MM.1S (cell line): ENCODE measurements around the gene ILK.

Experiments used
- DNase-seq: peaks from one replicate; pipeline ENCODE4 v3.0.0-alpha.2; 2015
- H2AFZ ChIP-seq: fragments of 300-600 bp; sonication (generic); 2 replicates; pipeline ENCODE4 v1.6.0; 2016; ENCODE audit warnings: antibody characterized with exemption, low read length
- H3F3A ChIP-seq: fragments of 300-600 bp; sonication (generic); 2 replicates; pipeline ENCODE4 v1.6.1; 2016; ENCODE audit warnings: mild to moderate bottlenecking, antibody characterized with exemption, low read length, moderate library complexity, mixed read lengths; ENCODE audit not compliant: insufficient read depth
- H3K27ac ChIP-seq: fragments of 300-600 bp; sonication (generic); 2 replicates; pipeline ENCODE4 v1.5.1; 2016; ENCODE audit warnings: mild to moderate bottlenecking, low read length
- H3K27me3 ChIP-seq: fragments of 300-600 bp; sonication (generic); replicated peaks from 2 replicates; pipeline ENCODE4 v1.6.0; 2016; ENCODE audit warnings: low read length; ENCODE audit not compliant: insufficient read depth
- H3K36me3 ChIP-seq: fragments of 300-600 bp; sonication (generic); replicated peaks from 2 replicates; pipeline ENCODE4 v1.6.1; 2016; ENCODE audit warnings: mild to moderate bottlenecking, low read length, mixed read lengths; ENCODE audit not compliant: insufficient read depth
- H3K4me1 ChIP-seq: fragments of 300-600 bp; sonication (generic); 2 replicates; pipeline ENCODE4 v1.6.1; 2016; ENCODE audit warnings: low read length, mixed read lengths
- H3K4me2 ChIP-seq: fragments of 300-600 bp; sonication (generic); 2 replicates; pipeline ENCODE4 v1.6.0; 2016; ENCODE audit warnings: low read depth, low read length
- H3K4me3 ChIP-seq: fragments of 300-600 bp; sonication (generic); 2 replicates; pipeline ENCODE4 v1.5.1; 2016; ENCODE audit warnings: low read length, mixed read lengths
- H3K79me2 ChIP-seq: fragments of 300-600 bp; sonication (generic); 2 replicates; pipeline ENCODE4 v1.6.1; 2016; ENCODE audit warnings: mixed run types, low read length, mixed read lengths
- H3K9ac ChIP-seq: fragments of 300-600 bp; sonication (generic); 2 replicates; pipeline ENCODE4 v1.6.1; 2016; ENCODE audit warnings: low read length, mixed read lengths
- H3K9me2 ChIP-seq: fragments of 300-600 bp; sonication (generic); replicated peaks from 2 replicates; pipeline ENCODE4 v1.6.1; 2016; ENCODE audit warnings: mild to moderate bottlenecking, low read length, mixed read lengths; ENCODE audit not compliant: insufficient read depth
- H3K9me3 ChIP-seq: fragments of 300-600 bp; sonication (generic); replicated peaks from 2 replicates; pipeline ENCODE4 v1.6.1; 2016; ENCODE audit warnings: mild to moderate bottlenecking, low read length, mixed read lengths; ENCODE audit not compliant: insufficient read depth
- H4K20me1 ChIP-seq: fragments of 300-600 bp; sonication (generic); 2 replicates; pipeline ENCODE4 v1.6.1; 2016; ENCODE audit warnings: mild to moderate bottlenecking, low read length, moderate library complexity, mixed read lengths; ENCODE audit not compliant: insufficient read depth
- EZH2 ChIP-seq: fragments of 300-600 bp; sonication (generic); optimal IDR thresholded peaks from 2 replicates; pipeline ENCODE3; 2017; ENCODE audit warnings: low read depth, mild to moderate bottlenecking, antibody characterized with exemption, low read length, mixed read lengths
- EZH2phosphoT487 ChIP-seq: fragments of 300-600 bp; sonication (generic); IDR thresholded peaks from 2 replicates; pipeline ENCODE4 v1.6.1; 2018; ENCODE audit warnings: antibody characterized with exemption, low read length
- TF ChIP-seq, protein P1 (sequence below): fragments of 300-600 bp; sonication (generic); IDR thresholded peaks from 2 replicates; pipeline ENCODE4 v1.5.1; 2016; ENCODE audit warnings: antibody characterized with exemption, low read length, mixed read lengths

The ILK gene

DNA sequence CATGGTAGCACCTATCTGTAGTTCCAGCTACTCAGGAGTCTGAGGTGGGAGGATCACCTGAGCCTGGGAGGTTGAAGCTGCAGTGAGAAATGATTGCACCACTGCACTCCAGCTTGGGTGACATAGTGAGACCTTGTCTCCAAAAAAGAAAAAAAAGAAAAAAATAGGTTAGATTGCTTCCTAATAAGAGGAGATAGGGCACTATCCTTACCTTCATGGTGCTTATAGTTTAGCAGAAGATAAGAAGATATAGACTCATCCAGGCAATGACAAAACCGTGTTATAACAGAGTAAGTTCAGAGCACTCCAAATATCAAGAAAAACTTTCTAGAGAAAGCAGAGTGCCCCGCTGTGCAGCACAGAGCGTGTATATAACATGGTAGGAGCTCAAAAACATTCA lies 42.3 kb upstream of the ILK start:
- Histone ChIP-seq H3K9ac (no peak overlapping the region), H3F3A (no peaks in the 10 kb centered on the region), H3K4me1 (no peaks in the 10 kb centered on the region), H2AFZ (no peak overlapping the region), H3K4me2 (no peak overlapping the region), H3K79me2 (no peaks in the 10 kb centered on the region), H3K27me3 (no peaks in the 10 kb centered on the region), H3K27ac (no peak overlapping the region), H4K20me1 (no peaks in the 10 kb centered on the region), H3K9me2 (no peaks in the 10 kb centered on the region), H3K9me3 (no peaks in the 10 kb centered on the region), H3K36me3 (no peaks in the 10 kb centered on the region), H3K4me3 (no peak overlapping the region)
- DNase-seq = no peak
- TF ChIP-seq, protein P1, sequence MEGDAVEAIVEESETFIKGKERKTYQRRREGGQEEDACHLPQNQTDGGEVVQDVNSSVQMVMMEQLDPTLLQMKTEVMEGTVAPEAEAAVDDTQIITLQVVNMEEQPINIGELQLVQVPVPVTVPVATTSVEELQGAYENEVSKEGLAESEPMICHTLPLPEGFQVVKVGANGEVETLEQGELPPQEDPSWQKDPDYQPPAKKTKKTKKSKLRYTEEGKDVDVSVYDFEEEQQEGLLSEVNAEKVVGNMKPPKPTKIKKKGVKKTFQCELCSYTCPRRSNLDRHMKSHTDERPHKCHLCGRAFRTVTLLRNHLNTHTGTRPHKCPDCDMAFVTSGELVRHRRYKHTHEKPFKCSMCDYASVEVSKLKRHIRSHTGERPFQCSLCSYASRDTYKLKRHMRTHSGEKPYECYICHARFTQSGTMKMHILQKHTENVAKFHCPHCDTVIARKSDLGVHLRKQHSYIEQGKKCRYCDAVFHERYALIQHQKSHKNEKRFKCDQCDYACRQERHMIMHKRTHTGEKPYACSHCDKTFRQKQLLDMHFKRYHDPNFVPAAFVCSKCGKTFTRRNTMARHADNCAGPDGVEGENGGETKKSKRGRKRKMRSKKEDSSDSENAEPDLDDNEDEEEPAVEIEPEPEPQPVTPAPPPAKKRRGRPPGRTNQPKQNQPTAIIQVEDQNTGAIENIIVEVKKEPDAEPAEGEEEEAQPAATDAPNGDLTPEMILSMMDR = no peak
- no peak for TF ChIP-seq EZH2phosphoT487
- TF ChIP-seq EZH2 = no peak

DNA sequence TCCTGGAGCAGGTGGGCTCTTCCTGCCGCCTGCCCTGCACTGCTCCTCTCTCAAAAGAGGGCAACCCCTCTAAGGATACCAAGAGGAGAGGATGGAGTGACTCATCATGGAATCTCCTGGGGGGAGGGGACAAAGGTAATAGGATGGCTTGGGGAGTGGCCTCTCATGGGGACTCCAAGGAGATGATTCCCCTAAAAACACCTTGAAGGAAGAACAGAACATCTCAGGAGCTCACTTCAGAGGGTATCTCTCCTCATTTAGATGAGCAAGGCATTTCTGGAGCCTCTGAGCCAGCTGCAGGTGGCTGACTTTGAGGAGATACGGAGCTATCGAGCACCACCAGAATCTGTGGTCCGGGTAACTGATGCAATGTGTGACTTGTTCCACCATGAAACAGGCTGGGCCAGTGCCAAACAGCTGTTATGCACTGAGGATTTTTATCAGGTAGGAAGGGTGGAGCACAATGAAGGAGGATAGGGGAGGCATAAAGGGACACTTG lies 40.4 kb upstream of the ILK start:
- H2AFZ ChIP-seq = no peak overlapping the region
- no peak for DNase-seq
- no peak overlapping the region for H3K4me2 ChIP-seq
- no peaks in the 10 kb centered on the region for H3K9me2 ChIP-seq
- no peak overlapping the region for H3K4me3 ChIP-seq
- H3K4me1 ChIP-seq = 0 out of 2 replicates have a peak, but pooled peaks cover under 1% of the 10 kb centered on the region
- no peaks in the 10 kb centered on the region for H3F3A ChIP-seq
- no peaks in the 10 kb centered on the region for H3K79me2 ChIP-seq
- H3K27ac ChIP-seq = no peak overlapping the region
- H4K20me1 ChIP-seq = no peaks in the 10 kb centered on the region
- TF ChIP-seq EZH2 = no peak
- TF ChIP-seq EZH2phosphoT487 = no peak
- TF ChIP-seq, protein P1 = no peak
- H3K9me3 ChIP-seq = no peaks in the 10 kb centered on the region
- H3K36me3 ChIP-seq = no peaks in the 10 kb centered on the region
- no peak overlapping the region for H3K9ac ChIP-seq
- H3K27me3 ChIP-seq = no peaks in the 10 kb centered on the region

DNA sequence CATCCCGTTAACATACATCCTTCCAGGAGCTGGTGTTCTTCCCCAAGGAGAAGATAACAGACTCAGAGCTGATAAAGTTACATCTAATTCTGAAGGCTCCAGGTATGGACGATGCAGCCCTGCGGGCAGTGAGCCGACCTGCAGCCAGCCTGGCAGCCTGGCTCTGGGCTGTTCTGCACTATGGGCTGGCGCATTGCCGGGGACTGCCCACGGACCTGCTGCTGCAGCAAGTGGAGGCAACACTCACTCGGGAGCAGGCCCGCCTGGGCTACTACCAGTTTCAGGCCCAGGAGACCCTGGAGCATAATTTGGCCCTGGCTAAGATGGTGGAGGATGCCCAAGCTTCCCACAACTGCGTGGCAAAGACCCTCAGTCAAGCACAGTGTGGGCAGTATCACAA lies 39.9 kb upstream of the ILK start:
- H3K4me3 ChIP-seq = no peak overlapping the region
- no peak for DNase-seq
- H2AFZ ChIP-seq = no peak overlapping the region
- H4K20me1 ChIP-seq = no peaks in the 10 kb centered on the region
- H3K36me3 ChIP-seq = no peaks in the 10 kb centered on the region
- H3K9me3 ChIP-seq = no peaks in the 10 kb centered on the region
- H3K27me3 ChIP-seq = no peaks in the 10 kb centered on the region
- H3K9ac ChIP-seq = no peak overlapping the region
- H3K79me2 ChIP-seq = no peaks in the 10 kb centered on the region
- no peaks in the 10 kb centered on the region for H3K9me2 ChIP-seq
- no peak overlapping the region for H3K4me2 ChIP-seq
- TF ChIP-seq, protein P1 = no peak
- TF ChIP-seq EZH2phosphoT487 (no peak), EZH2 (no peak)
- H3F3A ChIP-seq = no peaks in the 10 kb centered on the region
- no peak overlapping the region for H3K27ac ChIP-seq
- 0 out of 2 replicates have a peak, but pooled peaks cover 5% of the 10 kb centered on the region for H3K4me1 ChIP-seq
